LHCN-M2 (cell line): ENCODE data around the gene NT5C1A. TPM values are rescaled to one million over a fixed set of nuclear protein-coding genes. Genes with fewer than 3 reads are reported as not detected.

Source experiments
- total RNA-seq: library from RNA; depleted of rRNA; stranded (reverse); fragments of >200 nt; gene quantifications from 2 replicates; pipeline ENCODE4 v1.2.3, GENCODE V29; 2014; rRNA removed

The NT5C1A gene
- total RNA-seq, 1 experiment from 2014 or later: not detected

Other genes starting within 250 kb of the NT5C1A start
- not detected in 2 replicates for gene BMP8A, start 180.5 kb downstream of the NT5C1A start, total RNA-seq
- gene PABPC4, start 95.3 kb downstream of the NT5C1A start, total RNA-seq: 170 and 199 TPM in 2 replicates
- 41.6 and 52.6 TPM in 2 replicates for gene HEYL, start 32.5 kb downstream of the NT5C1A start, total RNA-seq
- gene HPCAL4, start 19.3 kb upstream of the NT5C1A start, total RNA-seq: 1.6 and 3.1 TPM in 2 replicates
- gene PPIE, start 66.8 kb upstream of the NT5C1A start, total RNA-seq: 34.3 and 40.6 TPM in 2 replicates
- 0.58 and 0.69 TPM in 2 replicates for gene OXCT2, start 99.2 kb upstream of the NT5C1A start, total RNA-seq
- 0.58 and 1.2 TPM in 2 replicates for gene BMP8B, start 116.8 kb upstream of the NT5C1A start, total RNA-seq
- gene TRIT1, start 211.4 kb upstream of the NT5C1A start, total RNA-seq: 23.9 and 25.6 TPM in 2 replicates
- 4.4 and 9.6 TPM in 2 replicates for gene MYCL, start 229.8 kb upstream of the NT5C1A start, total RNA-seq